Activated CD8-positive, alpha-beta T cell treated with anti-CD3 and anti-CD28 coated beads, Interleukin-2, amount 10 ng/mL, durations not matched to agents 7 days and 5 days (primary cell): Measurements from ENCODE around the gene HPF1. TPM values are rescaled to one million over a fixed set of nuclear protein-coding genes. Genes with fewer than 3 reads are reported as not detected.
"Not testable (repeated sequence)": the region's sequence is repeated elsewhere in the genome, so short reads cannot be mapped to it uniquely, and the experiment has no call there.

Experiments
- ATAC-seq: fragments of 150-1000 bp; cut with Tn5 transposase; one replicate; pipeline ENCODE4 v1.10.0; 2021; ENCODE audit warnings: moderate library complexity
- CTCF ChIA-PET: fragments of 350-600 bp; sonication (Branson Sonifier 250); formaldehyde crosslinking; loops from one replicate; lab custom pipeline; 2021; ENCODE audit warnings: antibody characterized with exemption; lab: Charles Lee
- POLR2A ChIA-PET: fragments of 350-600 bp; sonication (Branson Sonifier 250); formaldehyde crosslinking; loops from one replicate; lab custom pipeline; 2021; ENCODE audit warnings: antibody characterized with exemption; lab: Charles Lee
- DNase-seq: peaks from one replicate; pipeline ENCODE4 v3.0.0-alpha.2; 2020
- H3K27ac Mint-ChIP-seq: one replicate; pipeline ENCODE4 v1.8.0; 2021; ENCODE audit warnings: mild to moderate bottlenecking, mixed read lengths
- H3K27me3 Mint-ChIP-seq: one replicate; pipeline ENCODE4 v1.8.0; 2021; ENCODE audit warnings: low read depth, mixed read lengths
- H3K36me3 Mint-ChIP-seq: one replicate; pipeline ENCODE4 v1.8.0; 2021; ENCODE audit warnings: low read depth, mixed read lengths
- H3K4me1 Mint-ChIP-seq: one replicate; pipeline ENCODE4 v1.8.0; 2021; ENCODE audit warnings: low read depth, mixed read lengths
- H3K4me3 Mint-ChIP-seq: one replicate; pipeline ENCODE4 v1.8.0; 2021; ENCODE audit warnings: mild to moderate bottlenecking, mixed read lengths
- H3K9me3 Mint-ChIP-seq: one replicate; pipeline ENCODE4 v1.8.0; 2022; ENCODE audit warnings: mixed read lengths; ENCODE audit not compliant: insufficient read depth
- total RNA-seq, 2 experiments: library from RNA; stranded (reverse); gene quantifications; one replicate each; pipeline ENCODE4 v1.2.3, GENCODE V29; 2021

The HPF1 gene
- total RNA-seq, 2 experiments from 2014 or later = 16.4 to 17.4 TPM

DNA sequence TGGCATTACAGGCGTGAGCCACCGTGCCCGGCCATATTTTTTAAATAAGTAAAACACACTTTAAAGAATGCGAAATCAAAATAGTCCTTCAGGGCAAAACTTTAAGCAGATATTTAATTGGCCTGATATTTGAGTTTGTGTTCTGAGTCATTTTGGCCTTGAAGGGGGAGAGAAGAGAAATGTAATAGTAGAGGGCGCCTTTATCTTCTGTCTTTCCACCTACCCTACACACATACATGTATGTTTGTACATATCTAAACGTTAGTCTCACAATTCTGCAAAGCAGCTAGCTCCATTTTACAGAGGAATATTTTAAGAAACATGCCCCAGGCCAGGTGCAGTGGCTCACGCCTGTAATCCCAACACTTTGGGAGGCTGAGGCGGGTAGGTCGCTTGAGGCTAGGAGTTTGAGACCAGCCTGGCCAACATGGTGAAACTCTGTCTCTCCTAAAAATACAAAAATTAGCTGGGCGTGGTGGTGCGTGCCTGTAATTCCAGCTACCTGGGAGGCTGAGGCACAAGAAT, 13.9 kb upstream of the HPF1 start:
- DNase-seq, ATAC-seq, H3K4me3 Mint-ChIP-seq, POLR2A ChIA-PET, H3K9me3 Mint-ChIP-seq, H3K36me3 Mint-ChIP-seq, H3K27ac Mint-ChIP-seq, CTCF ChIA-PET, H3K4me1 Mint-ChIP-seq: not testable (repeated sequence)
- H3K27me3 Mint-ChIP-seq = peaks cover 22% of the 10 kb centered on the region

- Mint-ChIP-seq H3K27me3 (peaks cover 19% of the 10 kb centered on the region), H3K9me3 (no peaks in the 10 kb centered on the region), H3K4me1 (peaks cover 5% of the 10 kb centered on the region), H3K4me3 (no peak overlapping the region), H3K27ac (no peak overlapping the region), H3K36me3 (no peaks in the 10 kb centered on the region)
- ATAC-seq (no peak), DNase-seq (no peak)
- POLR2A ChIA-PET = no interaction called here
- CTCF ChIA-PET = no interaction called here
Observed at GRCh38 chr4:169770416-169770815, 12.7 kb upstream of the HPF1 start.

GRCh38 chr4:169768385-169768784, 10.6 kb upstream of the HPF1 start:
- H3K4me3 Mint-ChIP-seq = no peak overlapping the region
- ChIA-PET CTCF (no interaction called here), POLR2A (no interaction called here)
- H3K36me3 Mint-ChIP-seq = no peaks in the 10 kb centered on the region
- H3K27me3 Mint-ChIP-seq = peaks cover 12% of the 10 kb centered on the region
- no peaks in the 10 kb centered on the region for H3K9me3 Mint-ChIP-seq
- no peak overlapping the region for H3K27ac Mint-ChIP-seq
- peaks cover 5% of the 10 kb centered on the region for H3K4me1 Mint-ChIP-seq
- DNase-seq = no peak
- no peak for ATAC-seq

- CTCF ChIA-PET = interaction anchor here (0.9 to 1.5 kb wide), 2 partner anchors 40 to 154 kb away, joined by 3 read pairs; partner anchors contain the start of gene NEK1
Observed at GRCh38 chr4:169766741-169767140, 9.0 kb upstream of the HPF1 start.

DNA sequence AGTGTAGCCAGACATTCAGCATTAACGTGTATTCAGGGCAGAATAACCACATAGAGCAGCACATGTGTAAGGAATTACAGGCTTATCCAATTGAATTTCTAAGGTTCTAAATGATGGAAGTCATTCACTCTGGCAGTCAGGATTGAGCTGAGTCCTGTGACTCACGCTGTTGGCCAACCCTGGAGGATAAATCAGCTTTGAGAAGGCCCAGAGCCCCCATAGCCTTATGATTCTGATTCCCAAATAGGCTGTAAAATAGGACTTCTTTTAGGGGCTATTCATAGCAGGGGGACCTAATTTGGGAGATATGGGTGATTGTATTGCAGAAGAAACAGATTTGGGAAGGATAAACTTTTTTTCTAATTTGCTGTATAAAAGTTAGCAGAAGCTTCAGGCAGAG, 8.1 kb upstream of the HPF1 start:
- no peak for DNase-seq
- ChIA-PET POLR2A (interaction anchor here (0.7 kb wide), 1 partner anchor 59 kb away, joined by 3 read pairs; no protein-coding TSS in a partner anchor), CTCF (interaction anchor here (0.9 to 1.5 kb wide), 2 partner anchors 39 to 153 kb away, joined by 3 read pairs; partner anchors contain the start of gene NEK1)
- Mint-ChIP-seq H3K27ac (no peak overlapping the region), H3K4me3 (no peak overlapping the region), H3K9me3 (no peaks in the 10 kb centered on the region), H3K36me3 (no peaks in the 10 kb centered on the region), H3K4me1 (peaks cover 6% of the 10 kb centered on the region), H3K27me3 (peaks cover 20% of the 10 kb centered on the region)
- no peak for ATAC-seq

More at GRCh38 chr4:169766741-169767140, 9.0 kb upstream of the HPF1 start:
- Mint-ChIP-seq H3K27ac (no peak overlapping the region), H3K27me3 (peaks cover 18% of the 10 kb centered on the region), H3K36me3 (no peaks in the 10 kb centered on the region), H3K4me1 (peaks cover 8% of the 10 kb centered on the region), H3K4me3 (no peak overlapping the region), H3K9me3 (no peaks in the 10 kb centered on the region)
- POLR2A ChIA-PET = no interaction called here
- DNase-seq (no peak), ATAC-seq (no peak)

DNA sequence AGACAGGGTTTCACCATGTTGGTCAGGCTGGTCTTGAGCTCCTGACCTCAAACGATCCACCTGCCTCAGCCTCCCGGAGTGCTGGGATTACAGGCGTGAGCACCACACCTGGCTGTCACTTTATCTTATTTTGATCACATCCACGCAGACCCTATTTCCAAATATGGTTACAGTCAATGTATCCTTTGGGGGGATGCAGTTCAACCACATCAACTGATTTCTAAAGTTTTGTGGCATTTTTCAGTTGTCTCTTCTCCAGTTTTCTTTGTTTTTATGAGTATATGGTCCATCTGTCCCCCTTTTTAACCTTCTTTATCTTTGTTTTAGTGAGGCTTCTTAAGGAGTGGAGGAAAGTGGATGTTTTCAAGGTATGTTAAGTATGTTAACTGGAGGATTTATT, 4.1 kb upstream of the HPF1 start:
- no peaks in the 10 kb centered on the region for H3K36me3 Mint-ChIP-seq
- no peak overlapping the region for H3K27ac Mint-ChIP-seq
- H3K4me1 Mint-ChIP-seq = peaks cover 14% of the 10 kb centered on the region
- peaks cover 20% of the 10 kb centered on the region for H3K27me3 Mint-ChIP-seq
- no peaks in the 10 kb centered on the region for H3K9me3 Mint-ChIP-seq
- no peak overlapping the region for H3K4me3 Mint-ChIP-seq
- CTCF ChIA-PET = no interaction called here
- POLR2A ChIA-PET = no interaction called here
- ATAC-seq = no peak
- no peak for DNase-seq

DNA sequence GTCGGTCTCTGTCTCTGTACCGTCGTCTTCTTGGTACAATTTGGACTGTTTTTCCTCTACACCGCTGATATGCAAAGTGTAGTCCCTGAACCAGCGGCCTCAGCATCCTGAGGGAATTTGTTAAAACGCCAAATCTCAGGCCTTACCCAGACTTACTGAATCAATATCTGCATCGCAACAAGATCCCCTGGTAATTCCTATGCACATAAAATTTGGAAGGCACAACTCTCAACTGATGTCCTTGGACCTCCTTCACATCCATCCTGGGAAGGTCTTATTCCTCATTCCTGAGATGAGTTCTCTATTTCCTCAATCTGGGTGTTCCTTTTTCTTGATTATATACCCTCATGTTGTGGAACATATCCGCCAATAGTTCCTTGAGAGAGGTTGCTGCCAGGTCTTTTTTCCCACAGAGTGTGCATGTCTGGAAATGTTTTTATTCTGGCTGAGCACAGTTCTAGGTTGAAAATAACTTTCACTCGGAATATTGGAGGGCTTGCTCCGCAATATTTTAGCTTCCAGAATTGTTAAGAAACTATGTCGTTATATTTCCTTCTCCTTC, 738 bp upstream of the HPF1 start:
- Mint-ChIP-seq H3K36me3 (no peaks in the 10 kb centered on the region), H3K4me1 (peaks cover 29% of the 10 kb centered on the region), H3K27ac (no peak overlapping the region), H3K4me3 (peak overlapping the region; percentile 83), H3K27me3 (peaks cover 18% of the 10 kb centered on the region), H3K9me3 (no peaks in the 10 kb centered on the region)
- no peak for DNase-seq
- CTCF ChIA-PET = no interaction called here
- no peak for ATAC-seq
- POLR2A ChIA-PET = no interaction called here

- CTCF ChIA-PET = interaction anchor here (1.0 kb wide), 1 partner anchor 8 kb away, joined by 3 read pairs; no protein-coding TSS in a partner anchor
Observed at GRCh38 chr4:169756971-169757574, 671 bp downstream of the HPF1 start.

DNA sequence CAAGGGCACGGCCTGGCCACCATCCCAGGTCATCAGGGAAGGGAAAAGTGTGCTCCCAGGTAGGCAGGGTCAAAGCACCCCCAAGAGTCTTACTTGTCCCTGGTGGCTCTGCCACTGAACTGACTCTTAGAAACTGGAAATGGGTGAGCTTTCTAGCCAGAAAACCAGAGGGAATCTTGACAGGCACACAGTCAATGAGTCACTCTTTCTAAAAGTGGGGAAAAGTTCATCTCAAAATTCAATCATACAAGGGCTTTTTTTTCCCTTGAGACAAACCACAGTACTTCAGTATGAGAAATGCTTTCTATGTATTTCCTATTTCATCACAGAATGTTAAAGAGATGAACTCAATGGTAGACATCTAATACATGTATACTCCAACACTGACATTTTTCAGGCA, 12.5 kb downstream of the HPF1 start:
- no peaks in the 10 kb centered on the region for H3K9me3 Mint-ChIP-seq
- POLR2A ChIA-PET = no interaction called here
- H3K27me3 Mint-ChIP-seq = no peaks in the 10 kb centered on the region
- no peak overlapping the region for H3K27ac Mint-ChIP-seq
- DNase-seq (no peak), ATAC-seq (no peak)
- CTCF ChIA-PET = no interaction called here
- H3K36me3 Mint-ChIP-seq = peaks cover 5% of the 10 kb centered on the region
- no peak overlapping the region for H3K4me3 Mint-ChIP-seq
- no peaks in the 10 kb centered on the region for H3K4me1 Mint-ChIP-seq

More at GRCh38 chr4:169756971-169757574, 671 bp downstream of the HPF1 start:
- DNase-seq (no peak), ATAC-seq (no peak)
- H3K4me3 Mint-ChIP-seq = peak overlapping the region; percentile 83
- no peaks in the 10 kb centered on the region for H3K9me3 Mint-ChIP-seq
- peaks cover 4% of the 10 kb centered on the region for H3K36me3 Mint-ChIP-seq
- H3K27ac Mint-ChIP-seq = peak overlapping the region; percentile 66
- H3K27me3 Mint-ChIP-seq = peaks cover 15% of the 10 kb centered on the region
- peaks cover 29% of the 10 kb centered on the region for H3K4me1 Mint-ChIP-seq
- POLR2A ChIA-PET = no interaction called here

GRCh38 chr4:169744601-169745000, 13.1 kb downstream of the HPF1 start:
- no peak overlapping the region for H3K27ac Mint-ChIP-seq

GRCh38 chr4:169741569-169741968, 16.2 kb downstream of the HPF1 start:
- CTCF ChIA-PET = no interaction called here
- Mint-ChIP-seq H3K9me3 (peaks cover 4% of the 10 kb centered on the region), H3K4me3 (no peak overlapping the region), H3K27ac (no peak overlapping the region), H3K4me1 (no peaks in the 10 kb centered on the region), H3K27me3 (no peaks in the 10 kb centered on the region), H3K36me3 (peaks cover 15% of the 10 kb centered on the region)
- ATAC-seq (no peak), DNase-seq (no peak)
- POLR2A ChIA-PET = no interaction called here

More at GRCh38 chr4:169744601-169745000, 13.1 kb downstream of the HPF1 start:
- DNase-seq (no peak), ATAC-seq (no peak)
- CTCF ChIA-PET = no interaction called here
- Mint-ChIP-seq H3K36me3 (no peaks in the 10 kb centered on the region), H3K9me3 (no peaks in the 10 kb centered on the region), H3K4me3 (no peak overlapping the region), H3K4me1 (no peaks in the 10 kb centered on the region), H3K27me3 (no peaks in the 10 kb centered on the region)
- POLR2A ChIA-PET = no interaction called here

DNA sequence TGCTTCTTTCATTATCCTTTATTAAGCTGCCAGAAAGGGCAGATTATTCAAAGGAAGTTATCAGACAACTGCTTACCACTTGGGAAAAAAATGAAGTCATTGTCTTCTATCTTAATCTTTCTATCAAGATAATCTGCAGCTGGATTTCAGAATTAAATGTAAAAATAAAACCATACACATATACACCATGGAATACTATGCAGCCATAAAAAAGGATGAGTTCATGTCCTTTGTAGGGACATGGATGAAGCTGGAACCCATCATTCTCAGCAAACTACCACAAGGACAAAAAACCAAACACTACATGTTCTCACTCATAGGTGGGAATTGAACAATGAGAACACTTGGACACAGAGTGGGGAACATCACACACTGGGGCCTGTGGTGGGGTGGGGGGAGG, 19.1 kb downstream of the HPF1 start:
- CTCF ChIA-PET = interaction anchor here (1.2 kb wide), 1 partner anchor 12 kb away, joined by 3 read pairs; no protein-coding TSS in a partner anchor
- ATAC-seq, H3K4me3 Mint-ChIP-seq, H3K9me3 Mint-ChIP-seq, DNase-seq, H3K27me3 Mint-ChIP-seq, H3K4me1 Mint-ChIP-seq, H3K27ac Mint-ChIP-seq, POLR2A ChIA-PET: not testable (repeated sequence)
- H3K36me3 Mint-ChIP-seq = peaks cover 20% of the 10 kb centered on the region
